HG02623 (cell line): ENCODE data around the gene HTT.
"Not testable (repeated sequence)": the region's sequence is repeated elsewhere in the genome, so short reads cannot be mapped to it uniquely, and the experiment has no call there.

Experiments
- ATAC-seq: cut with Tn5 transposase; IDR thresholded peaks from one replicate; pipeline ENCODE4 v1.9.1; 2021; ENCODE audit warnings: moderate library complexity; ENCODE audit not compliant: unreplicated experiment

HTT gene

GRCh38 chr4:3116955-3117354 is 42.5 kb downstream of the HTT start:
- ATAC-seq: no peak

DNA sequence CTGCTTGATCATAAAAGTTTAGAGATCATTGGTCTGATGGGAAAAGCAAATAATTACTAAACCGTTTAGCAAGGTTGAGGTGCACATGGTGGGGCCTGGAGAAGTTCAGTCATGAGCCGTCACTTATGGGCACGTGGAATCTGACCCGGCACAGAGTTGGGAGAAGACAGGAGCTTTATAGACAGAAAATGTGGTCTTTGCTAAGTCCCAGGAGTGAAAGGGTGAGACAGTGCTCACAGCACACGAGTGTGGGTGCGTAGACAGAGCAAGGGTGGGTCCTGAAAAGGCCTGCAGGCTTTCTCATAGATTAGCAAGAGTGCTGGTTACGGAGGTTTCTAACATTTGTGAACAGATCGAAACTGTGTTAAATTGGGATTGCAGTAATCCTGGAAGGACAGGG is 43.8 kb downstream of the HTT start:
- no peak for ATAC-seq

GRCh38 chr4:3119464-3119863 is 45.0 kb downstream of the HTT start:
- no peak for ATAC-seq

DNA sequence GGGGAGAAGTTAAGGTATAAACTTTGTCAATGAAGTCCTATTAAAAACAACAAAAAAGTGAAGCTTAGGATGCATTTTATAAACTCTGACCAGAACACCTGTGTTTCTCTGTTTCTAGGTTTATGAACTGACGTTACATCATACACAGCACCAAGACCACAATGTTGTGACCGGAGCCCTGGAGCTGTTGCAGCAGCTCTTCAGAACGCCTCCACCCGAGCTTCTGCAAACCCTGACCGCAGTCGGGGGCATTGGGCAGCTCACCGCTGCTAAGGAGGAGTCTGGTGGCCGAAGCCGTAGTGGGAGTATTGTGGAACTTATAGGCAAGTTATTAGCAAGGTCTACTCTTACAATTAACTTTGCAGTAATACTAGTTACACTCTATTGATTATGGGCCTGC is 46.6 kb downstream of the HTT start:
- ATAC-seq: no peak

- ATAC-seq: no peak
These were observed 47.1 kb downstream of the HTT start for GRCh38 chr4:3121596-3121995.

DNA sequence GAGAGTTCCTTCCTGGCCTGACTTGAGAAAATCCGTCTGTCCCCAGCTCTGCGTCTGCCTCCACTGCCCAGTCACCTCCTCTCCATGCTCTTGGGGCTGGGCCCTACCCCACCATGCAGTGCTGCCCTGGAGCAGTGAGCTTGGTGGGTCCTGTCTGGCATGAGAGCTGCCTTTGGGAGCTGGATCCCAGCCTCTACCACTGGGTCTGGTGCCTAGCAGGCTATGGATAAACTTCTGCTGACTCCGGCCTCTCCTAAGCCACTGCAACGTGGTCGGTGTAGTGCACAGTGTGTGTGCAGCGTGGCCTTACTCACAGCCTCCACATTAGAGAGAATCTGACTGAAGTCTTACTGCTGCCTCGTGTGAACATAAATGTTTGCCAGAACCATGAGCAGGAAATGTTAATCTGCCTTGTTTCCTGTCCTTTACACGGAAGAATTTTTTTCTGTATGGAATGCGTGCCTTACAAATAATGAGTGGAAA is 47.6 kb downstream of the HTT start:
- ATAC-seq: no peak

DNA sequence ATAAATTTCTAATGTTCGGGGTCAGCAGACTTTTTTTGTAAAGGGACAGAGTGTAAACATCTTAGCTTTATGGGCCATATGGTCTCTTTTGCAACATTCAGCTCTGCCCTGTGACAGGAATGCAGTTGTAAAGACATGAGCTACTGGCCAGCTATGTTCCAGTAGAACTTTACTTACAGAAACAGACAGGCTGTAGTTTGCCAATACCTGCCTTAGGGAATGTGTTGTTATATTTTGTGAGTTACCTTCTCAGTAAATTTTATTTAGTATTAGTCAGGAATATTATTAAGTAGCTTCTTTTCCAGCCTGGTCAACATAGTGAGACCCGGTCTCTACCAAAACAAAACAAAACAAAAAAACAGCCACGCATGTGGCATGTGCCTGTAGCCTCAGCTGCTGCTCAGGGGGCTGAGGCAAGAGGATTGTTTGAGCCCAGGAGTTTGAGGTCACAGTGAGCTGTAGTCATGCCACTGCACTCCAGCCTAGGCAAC is 48.7 kb downstream of the HTT start:
- no peak for ATAC-seq

- no peak for ATAC-seq
These were observed 49.7 kb downstream of the HTT start for GRCh38 chr4:3124070-3124767.

DNA sequence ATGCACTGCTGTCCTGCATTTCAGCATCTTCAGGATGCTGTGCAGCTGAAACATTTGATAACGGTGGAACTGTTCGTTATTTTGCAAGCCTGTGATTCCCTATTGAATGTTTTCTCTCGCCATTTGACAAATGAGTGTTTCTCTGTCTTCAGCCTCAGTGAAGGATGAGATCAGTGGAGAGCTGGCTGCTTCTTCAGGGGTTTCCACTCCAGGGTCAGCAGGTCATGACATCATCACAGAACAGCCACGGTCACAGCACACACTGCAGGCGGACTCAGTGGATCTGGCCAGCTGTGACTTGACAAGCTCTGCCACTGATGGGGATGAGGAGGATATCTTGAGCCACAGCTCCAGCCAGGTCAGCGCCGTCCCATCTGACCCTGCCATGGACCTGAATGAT is 52.6 kb downstream of the HTT start:
- no peak for ATAC-seq

DNA sequence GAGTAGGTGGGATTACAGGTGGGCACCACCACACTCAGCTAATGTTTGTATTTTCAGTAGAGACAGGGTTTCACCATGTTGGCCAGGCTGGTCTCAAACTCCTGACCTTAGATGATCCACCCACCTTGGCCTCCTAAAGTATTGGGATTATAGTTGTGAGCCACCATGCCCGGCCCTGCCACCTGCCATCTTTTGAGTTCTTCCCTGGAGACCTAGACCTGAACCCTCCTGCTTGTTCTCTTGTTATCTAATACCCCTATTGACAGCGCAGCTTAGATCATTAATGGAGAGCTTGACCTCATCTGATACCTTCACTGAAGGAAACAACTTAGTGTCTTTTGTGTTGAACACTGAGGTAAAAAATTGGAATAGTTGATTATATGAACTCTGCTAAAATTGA is 53.6 kb downstream of the HTT start:
- ATAC-seq: no peak

GRCh38 chr4:3128976-3129375 is 54.5 kb downstream of the HTT start:
- no peak for ATAC-seq

- no peak for ATAC-seq
These were observed 55.7 kb downstream of the HTT start for GRCh38 chr4:3130201-3130600.

GRCh38 chr4:3130826-3131225 is 56.3 kb downstream of the HTT start:
- ATAC-seq: no peak

DNA sequence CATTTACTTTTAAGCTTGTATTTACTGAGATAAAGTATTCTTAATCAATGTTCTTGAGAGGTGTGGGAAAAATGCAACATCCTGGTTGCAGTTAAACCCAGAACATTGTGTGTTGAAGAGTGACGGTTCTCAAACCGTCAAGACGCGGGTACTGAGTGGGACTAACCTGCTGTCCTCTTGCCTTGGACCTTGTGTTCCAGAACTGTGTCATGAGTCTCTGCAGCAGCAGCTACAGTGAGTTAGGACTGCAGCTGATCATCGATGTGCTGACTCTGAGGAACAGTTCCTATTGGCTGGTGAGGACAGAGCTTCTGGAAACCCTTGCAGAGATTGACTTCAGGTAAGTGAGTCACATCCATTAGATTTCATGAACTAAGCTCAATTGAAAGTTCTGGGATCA is 59.7 kb downstream of the HTT start:
- ATAC-seq: no peak

GRCh38 chr4:3135155-3136011 is 60.9 kb downstream of the HTT start:
- ATAC-seq: no peak

DNA sequence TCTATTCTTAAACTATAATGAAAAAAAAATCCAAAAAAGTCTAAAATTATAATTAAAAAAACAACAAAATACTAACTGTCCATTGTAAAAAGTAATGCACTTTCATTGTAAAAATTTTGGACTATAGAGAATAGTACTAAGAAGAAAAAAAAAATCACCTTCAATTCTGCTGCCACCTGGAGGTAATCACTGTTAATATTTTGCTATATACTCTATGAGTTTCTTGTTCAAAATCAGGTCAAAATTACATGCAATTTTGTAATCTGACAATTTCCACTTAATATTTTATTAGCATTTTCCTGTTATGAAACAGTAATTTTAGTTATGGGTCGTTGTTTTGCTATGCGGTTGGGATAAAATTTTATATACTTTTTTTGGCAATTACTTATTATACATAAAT is 62.0 kb downstream of the HTT start:
- ATAC-seq: no peak

DNA sequence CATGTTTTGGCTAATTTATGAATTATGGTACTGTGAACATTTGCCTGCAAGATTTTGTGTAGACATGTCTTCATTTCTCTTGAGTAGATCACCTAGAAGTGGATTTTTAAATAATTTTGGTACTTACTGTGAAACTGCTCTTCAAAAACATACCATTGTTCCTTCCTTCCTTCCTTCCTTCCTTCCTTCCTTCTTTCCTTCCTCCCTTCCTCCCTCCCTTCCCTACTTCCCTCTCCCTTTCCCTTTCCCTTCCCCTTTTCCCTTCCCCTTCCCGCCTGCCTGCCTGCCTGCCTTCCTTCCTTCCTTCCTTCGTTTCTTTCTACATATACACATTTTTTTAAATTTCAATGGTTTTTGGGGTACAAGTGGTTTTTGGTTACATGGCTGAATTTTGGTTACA is 63.4 kb downstream of the HTT start:
- no peak for ATAC-seq

DNA sequence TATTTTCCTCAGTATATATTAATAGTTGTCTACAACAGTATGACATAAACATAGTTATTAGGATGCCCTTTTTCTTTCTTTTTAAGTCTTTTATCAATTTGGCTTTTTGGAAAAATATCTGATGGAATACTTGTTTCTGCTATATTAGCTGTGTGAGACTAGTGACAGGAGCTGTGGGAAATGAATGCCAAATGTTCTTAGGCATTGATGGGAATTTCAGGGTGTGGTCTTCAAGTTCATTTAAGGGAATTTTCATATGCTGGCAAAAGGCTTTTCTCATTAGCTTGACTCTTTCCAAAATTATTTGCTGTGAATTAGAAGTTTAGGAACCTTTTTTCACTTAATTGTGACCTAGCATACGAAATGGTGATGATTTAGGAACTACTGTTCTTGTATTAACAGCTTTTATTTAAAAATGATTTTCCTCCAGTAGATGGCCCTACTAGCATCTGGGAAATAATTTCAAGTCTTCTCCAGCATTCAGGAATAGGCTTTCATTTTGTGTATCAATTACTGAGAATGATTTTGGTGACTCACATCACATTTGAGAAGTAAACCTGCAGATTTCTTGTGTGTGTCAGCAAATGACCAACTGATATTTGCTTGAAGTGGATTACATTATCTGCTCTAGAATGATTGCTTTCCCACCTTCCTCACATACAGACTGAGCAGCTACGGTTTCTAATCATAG is 70.9 kb downstream of the HTT start:
- ATAC-seq: no peak

DNA sequence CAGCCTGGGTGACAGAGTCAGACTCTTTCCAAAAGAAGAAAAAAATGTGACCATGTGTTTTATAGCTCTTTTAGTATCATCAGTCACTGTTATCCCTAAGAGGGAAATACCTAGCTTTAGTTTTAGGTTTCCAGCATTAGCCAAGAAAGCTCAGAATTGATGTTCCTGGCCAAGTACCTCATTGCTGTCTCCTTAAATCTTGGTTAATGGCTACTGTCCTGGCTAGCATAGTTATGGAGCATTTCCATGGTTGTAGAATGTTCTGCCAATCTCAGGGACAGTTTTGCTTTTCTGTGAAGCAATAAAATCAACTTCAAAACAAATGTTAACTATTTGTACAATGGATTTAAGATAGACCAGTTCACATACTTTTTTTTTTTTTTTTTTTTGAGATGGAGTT is 74.4 kb downstream of the HTT start:
- no peak for ATAC-seq

DNA sequence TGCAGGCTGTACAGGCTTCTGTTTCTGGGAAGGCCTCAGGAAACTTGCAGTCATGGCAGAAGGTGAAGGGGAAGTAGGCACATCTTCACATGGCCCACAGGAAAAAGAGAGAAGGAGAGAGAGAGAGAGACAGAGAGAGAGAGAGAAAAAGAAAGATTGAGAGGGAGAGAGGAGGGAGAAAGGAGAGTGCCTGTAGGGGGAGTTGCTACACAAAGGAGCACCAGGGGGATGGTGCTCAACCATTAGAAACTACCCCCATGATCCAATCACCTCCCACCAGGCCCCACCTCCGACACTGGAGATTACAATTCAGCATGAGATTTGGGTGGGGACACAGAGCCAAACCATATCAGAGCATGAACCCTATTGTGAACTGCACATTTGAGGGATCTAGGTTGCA is 76.8 kb downstream of the HTT start:
- not testable (repeated sequence) for ATAC-seq

DNA sequence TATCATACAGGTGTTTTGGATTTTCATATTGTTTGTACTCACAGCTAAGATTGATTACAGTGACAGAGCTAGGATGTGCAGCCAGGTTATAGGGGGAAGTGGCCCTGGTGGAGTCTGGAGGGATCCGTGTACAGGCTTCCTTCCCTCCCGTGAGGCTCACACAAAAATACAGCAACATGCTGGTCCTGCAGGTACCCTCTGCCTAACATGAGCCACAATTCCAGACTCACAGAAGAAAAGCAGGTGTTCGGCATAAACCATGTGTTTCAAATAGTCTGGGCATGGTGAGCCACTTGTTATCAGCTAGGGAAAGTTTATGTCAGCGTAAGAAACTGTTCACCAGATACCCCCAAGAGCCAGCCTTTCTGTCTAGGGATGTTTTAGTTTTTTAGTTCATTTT is 82.9 kb downstream of the HTT start:
- no peak for ATAC-seq

- no peak for ATAC-seq
These were observed 84.4 kb downstream of the HTT start for GRCh38 chr4:3158841-3159240.
